Thyroid gland (tissue), 4 donors: ENCODE results near the gene TSPAN9.

Experiments
- POLR2A ChIP-seq, 2 donors: fragments of 450-650 bp; IDR thresholded peaks; one replicate each; pipeline ENCODE4 v1.6.1; 2017; ENCODE audit warnings: antibody characterized with exemption in 2 of 2, mild to moderate bottlenecking in 2 of 2, moderate library complexity in 1 of 2
- TF ChIP-seq, protein P1 (sequence below), 6 experiments: fragments of 200-600 bp in 3 of 6; fragments of 450-650 bp in 3 of 6; sonication (generic) in 3 of 6; IDR thresholded peaks; one replicate each; pipeline ENCODE4 v1.5.1; 2016 to 2019; ENCODE audit warnings: antibody characterized with exemption in 6 of 6, mild to moderate bottlenecking in 2 of 6, inconsistent platforms in 1 of 6, moderate library complexity in 1 of 6

DNA sequence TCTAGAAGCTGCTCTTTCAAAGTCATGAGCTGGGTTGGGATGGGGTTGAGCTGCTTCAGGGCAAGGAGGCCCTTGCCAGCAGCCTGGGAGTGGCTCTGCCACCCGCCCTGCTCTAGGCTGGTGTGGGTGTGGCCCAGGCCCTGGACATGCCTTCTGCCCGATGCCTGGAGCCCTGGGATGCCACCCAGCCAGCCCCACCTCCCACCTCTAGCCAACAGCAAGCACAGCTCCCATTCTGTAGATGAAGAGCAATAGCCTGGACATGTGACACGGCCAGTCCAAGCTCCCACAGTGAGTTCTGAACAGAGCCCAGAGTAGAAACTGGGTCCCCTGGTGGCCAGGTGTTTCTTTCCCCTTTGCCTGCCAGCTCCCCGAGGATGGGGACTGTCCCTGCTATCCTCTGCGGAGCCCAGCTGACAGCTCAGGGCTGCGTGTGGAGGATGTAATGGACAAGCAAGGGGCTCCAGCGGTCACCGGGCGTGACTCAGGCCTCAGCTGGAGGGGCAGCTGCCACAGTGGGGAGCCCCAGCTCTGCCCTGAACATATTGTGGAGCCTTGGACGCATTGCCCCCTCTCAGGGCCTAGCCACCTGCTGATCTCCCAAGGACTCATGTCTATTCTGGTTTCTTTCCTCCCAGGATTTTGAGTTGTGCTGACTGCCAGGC lies 165.2 kb downstream of the TSPAN9 start:
- TF ChIP-seq, protein P1, sequence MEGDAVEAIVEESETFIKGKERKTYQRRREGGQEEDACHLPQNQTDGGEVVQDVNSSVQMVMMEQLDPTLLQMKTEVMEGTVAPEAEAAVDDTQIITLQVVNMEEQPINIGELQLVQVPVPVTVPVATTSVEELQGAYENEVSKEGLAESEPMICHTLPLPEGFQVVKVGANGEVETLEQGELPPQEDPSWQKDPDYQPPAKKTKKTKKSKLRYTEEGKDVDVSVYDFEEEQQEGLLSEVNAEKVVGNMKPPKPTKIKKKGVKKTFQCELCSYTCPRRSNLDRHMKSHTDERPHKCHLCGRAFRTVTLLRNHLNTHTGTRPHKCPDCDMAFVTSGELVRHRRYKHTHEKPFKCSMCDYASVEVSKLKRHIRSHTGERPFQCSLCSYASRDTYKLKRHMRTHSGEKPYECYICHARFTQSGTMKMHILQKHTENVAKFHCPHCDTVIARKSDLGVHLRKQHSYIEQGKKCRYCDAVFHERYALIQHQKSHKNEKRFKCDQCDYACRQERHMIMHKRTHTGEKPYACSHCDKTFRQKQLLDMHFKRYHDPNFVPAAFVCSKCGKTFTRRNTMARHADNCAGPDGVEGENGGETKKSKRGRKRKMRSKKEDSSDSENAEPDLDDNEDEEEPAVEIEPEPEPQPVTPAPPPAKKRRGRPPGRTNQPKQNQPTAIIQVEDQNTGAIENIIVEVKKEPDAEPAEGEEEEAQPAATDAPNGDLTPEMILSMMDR (IDR thresholded peaks at IDR 0.05), result no peak
- no peak for TF ChIP-seq POLR2A (IDR thresholded peaks at IDR 0.05)
